Measurements from ENCODE around the gene SLC10A3. TPM values are rescaled to one million over a fixed set of nuclear protein-coding genes. Genes with fewer than 3 reads are reported as not detected.

Gene SLC10A3
- total and polyA plus RNA-seq, 2 of the 8 experiments (the other 6 are each of a cell fraction or from before 2014, with no cell fraction given), result 6.8 to 9.5 TPM

- Histone ChIP-seq H4K20me1 (replicated peaks in 1 of 2; ENCODE audit: control insufficient read depth in 1 of 2, insufficient read depth in 2 of 2, low read length in 2 of 2) (peaks cover 2 to 8% of the 10 kb centered on the region in 2 experiments), H3K14ac (ENCODE audit: insufficient read length) (no peak overlapping the region), H3K27me3 (replicated peaks in 1 of 4; ENCODE audit: control insufficient read depth in 3 of 4, extremely low read depth in 1 of 4, insufficient read depth in 3 of 4, low read length in 3 of 4) (no peaks in the 10 kb centered on the region), H3K9ac (replicated peaks in 1 of 4; ENCODE audit: extremely low read depth in 1 of 4, low read depth in 3 of 4, low read length in 3 of 4) (no peak overlapping the region), H3K4me1 (replicated peaks in 1 of 4; ENCODE audit: control insufficient read depth in 3 of 4, insufficient read depth in 4 of 4, low read length in 3 of 4) (peaks cover 0 to 3% (median 0%) of the 10 kb centered on the region in 4 experiments; a peak in 2 of 7 replicates), H3K79me2 (ENCODE audit: control insufficient read depth in 1 of 2, insufficient read depth in 2 of 2, low read length in 2 of 2) (no peaks in the 10 kb centered on the region), H3K23me2 (ENCODE audit: low read depth, low read length) (no peaks in the 10 kb centered on the region), H2AFZ (ENCODE audit: low read length) (no peak overlapping the region), H4K8ac (ENCODE audit: extremely low read depth, insufficient read depth, low read length) (no peak overlapping the region), H3K4me2 (ENCODE audit: insufficient read depth in 1 of 2, low read depth in 2 of 2, low read length in 2 of 2) (no peak overlapping the region), H2BK15ac (ENCODE audit: low read length) (no peak overlapping the region), H3K18ac (ENCODE audit: extremely low read depth, low read length) (no peak overlapping the region), H4K5ac (ENCODE audit: insufficient read length, low read depth, low read length) (no peak overlapping the region), H3K23ac (ENCODE audit: insufficient read length) (no peak overlapping the region), H2AK5ac (ENCODE audit: low read depth, low read length) (no peak overlapping the region), H3K4ac (replicated peaks; ENCODE audit: insufficient read length, low read depth, low read length) (no peak overlapping the region), H3K79me1 (ENCODE audit: low read depth, low read length) (no peaks in the 10 kb centered on the region; the same call in 1 of the 2 replicates), H3K27ac (ENCODE audit: low read depth, low read length) (no peak overlapping the region; the same call in 1 of the 2 replicates), H3K4me3 (ENCODE audit: extremely low read depth in 1 of 4, insufficient read depth in 2 of 4, low read depth in 3 of 4, low read length in 4 of 4) (no peak overlapping the region), H2BK20ac (ENCODE audit: low read length) (no peak overlapping the region), H2BK12ac (ENCODE audit: low read depth, low read length) (no peak overlapping the region), H2BK120ac (replicated peaks; ENCODE audit: low read depth, low read length) (no peak overlapping the region), H2BK5ac (ENCODE audit: low read depth, low read length) (no peak overlapping the region), H4K91ac (replicated peaks; ENCODE audit: insufficient read length, low read length) (no peak overlapping the region), H3K9me3 (ENCODE audit: insufficient read depth in 2 of 2, low read depth in 1 of 2, low read length in 1 of 2) (no peaks in the 10 kb centered on the region; a peak in 1 of 4 replicates), H3K36me3 (ENCODE audit: control insufficient read depth in 2 of 4, insufficient read depth in 4 of 4, low read length in 3 of 4) (peaks cover 5 to 20% (median 14%) of the 10 kb centered on the region in 4 experiments; a peak in 7 of 8 replicates), H3K56ac (replicated peaks; ENCODE audit: insufficient read length, low read depth, low read length) (no peak overlapping the region)
- no peak for DNase-seq (ENCODE audit: low read depth in 1 of 2, low spot score in 2 of 2)
- POLR2A ChIA-PET (ENCODE audit: partially characterized antibody), result interaction anchor here (0.7 to 2.1 kb wide), 2 partner anchors 59 to 138 kb away, joined by 3 to 7 read pairs; partner anchors contain the start of gene RPL10
- CTCF ChIA-PET (ENCODE audit: partially characterized antibody), result interaction anchor here (0.6 to 2.5 kb wide), 6 partner anchors 9 to 165 kb away, joined by 3 to 14 read pairs (median 4); partner anchors contain the start of gene SLC10A3
- whole genome bisulfite sequencing, 2 experiments (ENCODE audit: extremely low coverage in 1 of 2, insufficient coverage in 1 of 2, insufficient read length in 1 of 2, insufficient replicate concordance in 2 of 2, low coverage in 1 of 2, low lambda C conversion rate in 2 of 2, missing lambda C conversion rate in 1 of 2), result 82% methylated on average over 5 of the region's 9 CpGs; no CpG with 5 or more reads in 1 of the 2 experiments
- no peak for FAIRE-seq
- TF ChIP-seq USF2 (IDR thresholded peaks at IDR 0.05; ENCODE audit: low read length) (no peak), BRCA1 (IDR thresholded peaks at IDR 0.05; ENCODE audit: low read depth, low read length) (no peak)
Observed at GRCh38 chrX:154535892-154536291, 45.5 kb upstream of the SLC10A3 start.

All from H1 (cell line).